ENCODE data around the gene ATXN2L.

GRCh38 chr16:28873543-28874201, 50.9 kb downstream of the ATXN2L start:
- TF ChIP-seq, protein P1, sequence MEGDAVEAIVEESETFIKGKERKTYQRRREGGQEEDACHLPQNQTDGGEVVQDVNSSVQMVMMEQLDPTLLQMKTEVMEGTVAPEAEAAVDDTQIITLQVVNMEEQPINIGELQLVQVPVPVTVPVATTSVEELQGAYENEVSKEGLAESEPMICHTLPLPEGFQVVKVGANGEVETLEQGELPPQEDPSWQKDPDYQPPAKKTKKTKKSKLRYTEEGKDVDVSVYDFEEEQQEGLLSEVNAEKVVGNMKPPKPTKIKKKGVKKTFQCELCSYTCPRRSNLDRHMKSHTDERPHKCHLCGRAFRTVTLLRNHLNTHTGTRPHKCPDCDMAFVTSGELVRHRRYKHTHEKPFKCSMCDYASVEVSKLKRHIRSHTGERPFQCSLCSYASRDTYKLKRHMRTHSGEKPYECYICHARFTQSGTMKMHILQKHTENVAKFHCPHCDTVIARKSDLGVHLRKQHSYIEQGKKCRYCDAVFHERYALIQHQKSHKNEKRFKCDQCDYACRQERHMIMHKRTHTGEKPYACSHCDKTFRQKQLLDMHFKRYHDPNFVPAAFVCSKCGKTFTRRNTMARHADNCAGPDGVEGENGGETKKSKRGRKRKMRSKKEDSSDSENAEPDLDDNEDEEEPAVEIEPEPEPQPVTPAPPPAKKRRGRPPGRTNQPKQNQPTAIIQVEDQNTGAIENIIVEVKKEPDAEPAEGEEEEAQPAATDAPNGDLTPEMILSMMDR (IDR thresholded peaks at IDR 0.05; ENCODE audit: low read depth, low read length, poor library complexity, severe bottlenecking), result peak; percentile 82
- TF ChIP-seq EZH2phosphoT487 (IDR thresholded peaks at IDR 0.05; ENCODE audit: borderline replicate concordance, low read length), result no peak

All from DOHH2 (cell line).